NCI-H146 treated with DMSO at 0.1 percent for 48 hours (cell line): ENCODE measurements around the gene IRX3.
A peak's percentile ranks its signal among the peaks of the same experiment; 100 is the strongest.
"Not testable (repeated sequence)": the region's sequence is repeated elsewhere in the genome, so short reads cannot be mapped to it uniquely, and the experiment has no call there.

Source experiments
- DNase-seq: peaks from one replicate; lab custom pipeline; 2025; ENCODE audit not compliant: unreplicated experiment; lab: John Stamatoyannopoulos, UW

IRX3 gene

GRCh38 chr16:54277845-54278703 lies 8.5 kb downstream of the IRX3 start:
- DNase-seq, result no peak

- no peak for DNase-seq
Measured at GRCh38 chr16:54275956-54276355, 10.6 kb downstream of the IRX3 start.

GRCh38 chr16:54273566-54273965 lies 13.0 kb downstream of the IRX3 start:
- no peak for DNase-seq

- DNase-seq, result no peak
Measured at GRCh38 chr16:54270711-54271110, 15.9 kb downstream of the IRX3 start.

GRCh38 chr16:54269461-54269860 lies 17.1 kb downstream of the IRX3 start:
- DNase-seq, result no peak

GRCh38 chr16:54268766-54269165 lies 17.8 kb downstream of the IRX3 start:
- no peak for DNase-seq

GRCh38 chr16:54268340-54268739 lies 18.2 kb downstream of the IRX3 start:
- DNase-seq, result no peak

GRCh38 chr16:54266363-54266955 lies 20.1 kb downstream of the IRX3 start:
- no peak for DNase-seq

GRCh38 chr16:54265575-54266107 lies 20.9 kb downstream of the IRX3 start:
- DNase-seq, result no peak

GRCh38 chr16:54253118-54253517 lies 33.5 kb downstream of the IRX3 start:
- no peak for DNase-seq

- no peak for DNase-seq
Measured at GRCh38 chr16:54248863-54249710, 37.5 kb downstream of the IRX3 start.

- not testable (repeated sequence) for DNase-seq
Measured at GRCh38 chr16:54247705-54248104, 38.9 kb downstream of the IRX3 start.

- no peak for DNase-seq
Measured at GRCh38 chr16:54246454-54246821, 40.1 kb downstream of the IRX3 start.

GRCh38 chr16:54245788-54246453 lies 40.7 kb downstream of the IRX3 start:
- no peak for DNase-seq

GRCh38 chr16:54244061-54244886 lies 42.3 kb downstream of the IRX3 start:
- DNase-seq, result peak; percentile 79

GRCh38 chr16:54243202-54243601 lies 43.4 kb downstream of the IRX3 start:
- DNase-seq, result no peak

GRCh38 chr16:54242199-54242598 lies 44.4 kb downstream of the IRX3 start:
- DNase-seq, result peak; percentile 13

GRCh38 chr16:54241525-54241924 lies 45.1 kb downstream of the IRX3 start:
- DNase-seq, result no peak

- DNase-seq, result no peak
Measured at GRCh38 chr16:54240271-54241129, 46.1 kb downstream of the IRX3 start.
